HG03378 (cell line): ENCODE measurements around the gene IMMP1L.
"Not testable (repeated sequence)": the region's sequence is repeated elsewhere in the genome, so short reads cannot be mapped to it uniquely, and the experiment has no call there.

Experiments
- ATAC-seq: cut with Tn5 transposase; IDR thresholded peaks from one replicate; pipeline ENCODE4 v1.9.1; 2021; ENCODE audit warnings: mild to moderate bottlenecking, moderate library complexity; ENCODE audit not compliant: unreplicated experiment

IMMP1L gene, protein sequence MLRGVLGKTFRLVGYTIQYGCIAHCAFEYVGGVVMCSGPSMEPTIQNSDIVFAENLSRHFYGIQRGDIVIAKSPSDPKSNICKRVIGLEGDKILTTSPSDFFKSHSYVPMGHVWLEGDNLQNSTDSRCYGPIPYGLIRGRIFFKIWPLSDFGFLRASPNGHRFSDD

DNA sequence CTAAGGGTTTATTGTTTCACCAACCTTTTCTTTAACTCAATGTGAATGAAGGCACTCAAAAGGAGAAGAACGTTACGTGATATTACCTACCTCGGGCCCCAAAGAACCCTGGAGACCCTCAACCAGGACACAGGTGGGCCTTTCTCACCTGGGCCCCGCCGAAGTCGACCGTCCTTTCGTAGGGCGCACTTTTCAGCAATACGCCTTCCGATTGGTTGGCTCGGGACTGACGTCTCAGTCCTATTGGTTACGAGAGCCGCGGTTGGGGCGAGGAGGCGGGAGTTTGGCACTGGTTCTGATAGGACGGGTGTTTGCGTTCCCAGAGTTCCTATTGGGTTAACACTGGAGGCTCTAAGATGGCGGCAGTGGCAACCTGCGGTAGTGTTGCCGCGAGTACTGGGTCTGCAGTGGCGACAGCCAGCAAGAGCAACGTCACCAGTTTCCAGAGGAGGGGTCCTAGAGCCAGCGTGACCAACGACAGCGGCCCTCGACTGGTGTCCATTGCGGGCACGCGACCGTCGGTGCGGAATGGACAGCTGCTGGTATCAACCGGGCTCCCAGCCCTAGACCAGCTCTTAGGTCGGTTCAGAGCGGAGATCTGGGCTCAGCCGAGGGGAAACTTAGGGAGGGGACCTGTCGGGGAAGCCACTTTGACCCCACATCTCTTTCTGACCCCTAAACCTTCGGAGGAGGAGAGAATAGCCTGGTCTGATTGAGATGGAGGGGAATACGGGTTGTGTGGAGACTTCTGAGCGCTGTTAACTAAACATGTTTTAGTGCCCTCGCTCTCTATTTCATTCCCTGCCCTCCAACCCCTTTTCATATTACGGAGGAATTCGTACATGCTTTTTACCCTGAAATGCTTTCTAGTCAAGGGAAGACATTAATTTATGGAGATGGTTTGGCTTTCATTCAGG lies at the start of gene IMMP1L, which contains the start of gene ELP4:
Gene IMMP1L (minus strand): TSS at position 194 of the 917 bp plus-strand sequence. CDS start 46,346 bp downstream, outside the sequence.
Gene ELP4 (plus strand): TSS at position 339 of the 917 bp plus-strand sequence. CDS start 18 bp downstream, at position 357.
- peak; percentile 100 for ATAC-seq

DNA sequence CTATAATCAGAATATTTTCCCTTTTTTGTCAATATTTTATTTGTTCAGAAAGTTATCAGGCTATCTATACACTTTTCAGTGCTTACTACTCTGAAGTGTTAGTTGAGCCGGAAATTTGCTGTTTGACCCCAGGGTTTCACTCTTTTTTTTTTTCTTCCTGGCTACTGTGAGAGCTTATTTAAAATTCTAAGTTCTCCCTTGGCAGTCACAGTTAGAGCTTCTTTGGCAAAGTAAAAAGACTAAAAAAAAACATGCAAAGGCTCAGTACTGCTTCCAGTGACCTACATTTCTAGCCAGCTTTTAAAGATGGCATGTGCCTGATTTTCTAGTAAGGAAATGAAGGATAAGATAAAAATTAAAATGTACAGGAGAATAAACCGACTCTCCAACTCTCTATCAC lies 48.6 kb upstream of the IMMP1L start:
- ATAC-seq: no peak

DNA sequence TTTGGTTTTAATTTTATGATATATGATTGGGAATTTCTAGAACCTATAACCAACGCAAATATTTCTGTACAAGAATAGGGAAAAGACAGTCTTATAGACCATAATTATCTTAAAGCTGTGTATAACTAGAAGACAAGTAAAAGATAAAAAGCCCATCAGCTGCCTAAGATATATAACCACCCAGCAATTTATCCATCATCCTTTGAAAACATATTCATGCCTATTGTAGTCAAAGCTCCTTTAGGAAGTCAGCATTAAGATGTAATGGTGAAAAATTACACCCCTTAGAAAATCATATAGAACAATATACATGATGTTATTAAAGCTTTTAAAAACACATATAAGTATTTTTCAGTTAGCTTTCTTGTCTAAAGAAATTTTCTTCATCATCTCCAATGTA lies 46.5 kb upstream of the IMMP1L start:
- ATAC-seq: no peak

DNA sequence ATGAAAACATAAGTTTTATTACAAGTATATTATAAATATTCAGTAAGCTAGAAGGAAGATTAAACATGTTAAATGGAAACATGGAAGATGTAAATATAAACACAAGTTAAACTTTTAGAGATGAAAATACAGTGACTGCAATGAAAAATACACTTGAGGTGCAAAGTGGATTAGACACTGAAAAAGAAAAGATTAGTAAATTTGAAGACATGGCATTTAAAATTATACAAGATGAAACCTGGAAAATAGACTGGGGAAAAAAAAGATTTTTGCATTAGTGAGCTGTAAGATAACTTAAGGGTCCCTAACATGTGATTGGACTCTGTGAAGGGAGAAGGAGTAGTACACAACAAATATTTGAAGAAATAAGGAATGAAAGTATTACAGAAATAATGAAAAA lies 33.4 kb upstream of the IMMP1L start:
- ATAC-seq: no peak

DNA sequence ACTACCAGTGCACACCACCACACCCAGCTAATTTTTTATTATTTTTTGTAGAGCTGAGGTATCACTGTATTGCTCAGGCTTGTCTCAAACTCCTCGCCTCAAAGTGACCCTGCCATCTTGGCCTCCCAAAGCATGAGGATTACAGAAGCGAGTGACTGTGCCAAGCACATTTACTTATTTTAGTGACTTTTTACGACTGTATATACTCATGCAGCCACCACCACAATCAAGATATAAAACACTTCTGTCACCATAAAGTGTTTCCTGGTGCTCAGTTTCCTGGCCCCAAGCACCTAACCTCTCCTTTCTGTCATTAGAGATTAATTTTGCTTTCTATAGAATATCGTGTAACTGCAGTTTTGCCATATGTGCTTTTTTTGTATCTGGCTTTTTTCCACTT lies 26.1 kb upstream of the IMMP1L start:
- ATAC-seq: no peak

DNA sequence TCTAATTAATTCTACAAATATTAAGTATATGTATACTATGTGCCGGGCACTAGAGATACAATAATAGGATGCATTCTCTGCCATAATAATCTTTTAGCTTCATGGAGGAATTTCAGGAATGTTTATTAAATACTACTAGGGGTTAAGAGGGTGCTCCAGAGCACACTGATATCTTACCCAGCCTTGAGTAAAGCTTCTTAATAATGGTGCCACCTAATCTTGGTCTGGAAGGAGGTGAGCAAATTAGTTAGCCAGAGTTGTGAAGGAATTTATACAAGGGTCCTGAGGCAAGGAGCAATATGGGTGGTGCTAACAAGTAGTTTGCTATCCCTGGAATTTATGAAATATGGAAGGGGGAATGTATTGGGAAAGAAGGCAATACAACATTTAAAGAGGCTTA lies 21.9 kb upstream of the IMMP1L start:
- ATAC-seq: no peak

DNA sequence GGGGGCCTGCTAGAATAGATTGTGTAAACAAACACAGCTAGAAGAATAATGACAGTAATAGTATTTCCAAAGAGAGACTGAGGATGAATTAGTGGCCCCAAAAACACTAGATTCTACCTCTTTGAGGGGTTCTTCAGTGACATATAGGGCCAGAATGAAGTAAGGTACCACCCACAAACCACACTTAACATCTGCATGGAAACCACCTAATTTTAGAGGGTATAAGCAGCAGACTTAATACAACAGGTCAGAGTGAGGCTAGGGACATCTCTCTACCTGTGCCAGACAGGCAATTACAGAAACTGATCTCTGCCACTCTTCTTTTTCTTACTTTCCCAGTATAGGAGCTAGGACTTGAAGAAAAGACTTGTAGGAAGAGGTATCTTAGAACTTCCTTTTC lies 20.3 kb upstream of the IMMP1L start:
- ATAC-seq: peak; percentile 62

DNA sequence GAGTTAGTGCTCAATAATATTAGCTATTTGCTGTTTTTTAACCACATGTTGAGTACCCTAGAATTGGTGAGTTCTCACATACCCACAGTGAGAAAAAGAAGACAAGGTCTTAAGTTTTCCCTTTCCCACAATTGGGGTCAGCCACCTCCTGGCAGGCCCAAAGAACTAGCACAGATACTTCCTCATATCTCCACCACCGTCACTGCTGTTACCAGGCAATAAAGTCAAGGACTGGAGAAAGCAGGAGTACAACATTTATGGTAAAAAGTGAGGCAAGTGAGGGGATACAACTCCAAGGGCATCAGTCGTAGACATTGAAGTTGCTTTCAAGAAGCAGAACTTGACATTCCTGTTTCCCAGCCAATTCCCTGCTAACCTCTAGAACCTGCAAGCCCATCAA lies 19.8 kb upstream of the IMMP1L start:
- no peak for ATAC-seq

DNA sequence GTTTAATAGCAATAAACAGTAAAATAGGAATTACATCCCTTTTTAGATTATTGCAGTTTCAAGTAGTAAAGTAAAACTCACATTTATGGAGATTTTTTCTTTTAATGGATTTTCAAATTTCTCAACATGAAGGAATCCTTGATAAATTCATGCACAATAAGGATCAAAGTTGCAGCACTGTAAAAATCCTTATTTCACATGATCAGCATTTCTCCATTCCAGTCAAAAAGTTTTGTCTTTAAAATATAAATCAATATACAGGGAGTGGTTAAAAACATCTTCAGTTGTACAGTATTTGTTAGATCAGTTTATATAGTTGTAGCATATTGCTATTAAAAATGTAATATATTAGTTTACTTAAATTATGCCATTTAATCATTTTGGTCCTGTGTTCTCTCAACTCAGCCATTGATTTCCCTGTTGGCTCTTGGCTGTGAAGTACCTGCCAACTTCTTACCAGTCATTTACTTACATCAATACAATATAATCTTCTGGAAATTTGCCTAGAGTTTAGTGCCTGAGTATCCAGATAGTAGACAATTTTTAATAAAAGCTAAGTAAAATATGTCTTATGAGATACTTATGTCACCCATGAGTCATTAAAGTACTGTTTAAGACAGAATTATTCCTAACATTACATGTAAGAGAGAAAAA lies 12.2 kb upstream of the IMMP1L start:
- ATAC-seq: no peak

DNA sequence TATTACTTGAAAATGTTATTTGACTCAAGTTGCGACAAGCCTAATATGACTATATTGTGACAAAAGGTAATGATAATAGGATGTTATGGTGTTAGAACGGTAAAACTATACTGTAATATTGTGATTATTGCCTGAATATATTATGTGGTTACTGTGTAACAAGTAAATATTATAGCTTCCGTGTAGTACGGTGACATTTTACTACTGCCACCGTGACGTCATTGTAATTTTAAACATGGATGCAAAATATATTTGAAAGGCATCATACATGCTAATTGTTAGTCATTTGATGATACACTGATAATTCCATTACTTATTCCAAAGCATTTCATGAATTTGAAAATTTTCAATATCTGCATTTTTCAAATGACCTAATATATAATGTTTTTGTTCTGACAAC lies 2.7 kb upstream of the IMMP1L start:
- ATAC-seq: no peak

DNA sequence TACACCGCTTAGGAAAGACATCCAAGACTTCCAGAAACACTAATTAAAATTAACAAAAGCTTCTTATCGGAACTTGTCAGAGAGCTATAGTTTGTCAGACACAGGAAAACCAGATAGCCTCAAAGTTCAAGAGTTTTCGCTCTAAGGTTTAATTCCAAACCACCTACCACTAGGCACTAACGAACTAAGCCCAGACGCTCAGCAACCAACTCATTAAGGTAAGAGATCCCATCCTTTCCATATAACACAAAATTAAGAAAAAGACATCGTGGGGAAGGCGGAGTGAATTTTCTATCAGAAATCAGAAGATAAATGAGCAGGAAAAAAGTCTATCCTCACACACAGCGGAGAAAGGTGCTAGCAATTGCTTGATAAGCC lies 382 bp downstream of the IMMP1L start:
- peak; percentile 1 for ATAC-seq

DNA sequence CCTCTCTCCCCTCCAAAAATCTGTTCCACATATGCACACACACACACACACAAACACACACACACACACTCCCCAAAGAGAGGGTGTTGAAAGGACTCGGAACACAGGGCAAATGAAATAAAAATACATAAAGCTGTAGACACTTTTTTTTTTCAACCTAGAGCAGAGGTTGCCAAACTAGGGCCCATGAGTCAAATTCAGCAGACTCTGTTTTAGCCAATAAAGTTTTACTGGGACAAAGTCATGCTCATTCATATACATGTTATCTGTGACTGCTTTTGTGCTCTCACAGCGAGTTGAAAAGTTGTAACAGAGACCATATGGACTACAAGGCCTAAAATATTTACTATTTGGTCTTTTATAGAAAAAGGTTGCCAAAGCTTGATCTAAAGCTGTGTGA lies 8.9 kb downstream of the IMMP1L start:
- no peak for ATAC-seq

DNA sequence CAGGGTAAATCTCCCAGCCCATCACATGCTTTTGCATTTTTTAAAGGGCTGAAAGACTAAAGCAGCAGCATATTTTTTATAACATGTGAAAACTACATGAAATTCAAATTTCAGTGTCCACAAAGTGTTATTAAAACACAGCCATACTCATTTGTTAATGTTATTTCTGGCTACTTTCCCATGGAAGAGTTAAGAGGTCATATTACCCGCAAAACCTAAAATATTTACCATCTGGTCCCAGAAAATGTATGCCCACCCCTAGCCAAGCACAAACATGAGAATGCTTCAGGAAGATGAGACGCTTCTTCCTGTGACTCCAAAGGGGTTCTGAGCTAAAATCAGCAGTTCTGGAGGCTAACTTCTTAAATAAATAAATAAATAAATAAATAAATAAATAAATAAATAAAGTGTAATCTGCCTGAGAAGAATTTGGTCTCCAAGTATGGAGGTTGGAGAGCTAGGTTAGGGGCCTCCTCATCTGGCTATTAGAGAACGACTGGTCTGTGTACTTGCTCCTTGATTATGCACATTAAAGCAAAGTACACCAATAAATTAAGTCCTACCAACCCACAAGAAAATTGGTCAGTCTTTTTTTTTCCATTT lies 9.7 kb downstream of the IMMP1L start:
- no peak for ATAC-seq

DNA sequence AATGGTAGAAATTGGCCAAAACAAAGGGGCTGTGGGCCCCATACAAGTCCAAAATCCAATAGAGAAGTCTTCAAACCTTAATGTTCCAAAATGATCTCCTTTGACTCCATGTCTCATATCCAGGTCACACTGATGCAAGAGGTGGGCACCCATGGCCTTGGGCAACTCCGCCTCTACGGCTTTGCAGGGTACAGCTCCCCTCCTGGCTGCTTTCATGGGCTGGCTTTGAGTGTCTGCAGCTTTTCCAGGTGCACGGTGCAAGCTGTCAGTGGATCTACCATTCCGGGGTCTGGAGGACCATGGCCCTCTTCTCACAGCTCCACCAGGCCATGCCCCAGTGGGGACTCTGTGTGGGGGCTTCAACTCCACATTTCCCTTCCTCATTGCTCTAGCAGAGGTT lies 15.7 kb downstream of the IMMP1L start:
- not testable (repeated sequence) for ATAC-seq

DNA sequence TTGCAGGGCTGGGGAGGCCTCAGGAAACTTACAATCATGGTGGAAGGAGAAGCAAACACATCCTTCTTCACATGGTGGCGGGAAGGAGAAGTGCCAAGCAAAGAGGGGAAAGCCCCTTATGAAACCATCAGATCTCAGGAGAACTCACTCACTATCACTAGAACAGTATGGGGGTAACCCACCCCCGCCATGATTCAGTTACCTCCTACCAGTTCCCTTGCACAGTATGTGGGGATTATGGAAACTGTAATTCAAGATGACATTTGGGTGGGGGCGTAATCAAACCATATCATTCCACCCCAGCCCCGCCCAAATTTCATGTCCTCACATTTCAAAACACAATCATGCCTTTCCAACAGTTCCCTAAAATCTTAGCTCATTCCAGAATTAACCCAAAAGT lies 16.2 kb downstream of the IMMP1L start:
- no peak for ATAC-seq

DNA sequence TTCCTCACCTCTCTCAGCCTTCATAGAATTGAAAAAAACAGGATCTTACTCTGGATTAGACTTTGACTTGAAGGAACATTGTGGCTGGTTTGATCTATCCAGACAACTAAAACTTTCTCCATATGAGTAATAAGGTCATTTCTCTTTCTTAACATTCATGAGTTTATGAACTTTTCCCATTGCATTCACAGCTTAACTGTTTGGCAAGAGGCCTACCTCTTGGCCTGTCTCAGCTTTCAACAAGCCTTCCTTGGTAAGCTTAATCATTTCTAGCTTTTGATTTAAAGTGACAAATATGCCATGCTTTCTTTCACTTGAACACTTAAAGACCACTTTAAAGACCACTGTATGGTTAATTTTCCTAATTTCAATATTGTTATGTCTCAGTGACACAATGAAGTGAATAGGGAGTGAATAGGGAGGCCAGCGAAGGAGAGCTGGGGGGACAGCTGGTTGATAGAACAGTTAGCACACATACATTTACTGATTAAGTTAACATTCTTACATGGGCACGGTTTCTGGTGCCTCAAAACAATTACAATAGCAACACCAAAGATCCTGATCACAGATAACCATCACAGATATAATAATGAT lies 17.0 kb downstream of the IMMP1L start:
- no peak for ATAC-seq

DNA sequence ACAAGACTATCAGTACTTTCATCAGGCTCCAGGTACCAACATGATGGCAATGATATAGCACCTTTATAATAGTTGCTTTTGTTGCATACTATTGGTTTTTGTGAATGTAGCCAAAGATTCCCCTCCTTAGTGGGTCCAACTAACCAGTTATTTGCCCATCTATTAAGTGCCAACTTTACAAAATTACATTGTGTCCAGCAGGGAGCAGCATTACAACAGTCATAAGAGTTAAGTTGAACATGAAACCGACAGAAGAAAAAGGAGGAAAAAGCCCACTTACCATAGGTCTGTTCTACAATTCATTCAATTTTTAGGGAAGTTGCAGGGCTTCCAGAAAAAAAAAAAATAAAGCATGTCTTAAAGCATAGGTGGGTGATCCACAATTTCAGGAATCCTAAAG lies 21.6 kb downstream of the IMMP1L start:
- ATAC-seq: no peak

DNA sequence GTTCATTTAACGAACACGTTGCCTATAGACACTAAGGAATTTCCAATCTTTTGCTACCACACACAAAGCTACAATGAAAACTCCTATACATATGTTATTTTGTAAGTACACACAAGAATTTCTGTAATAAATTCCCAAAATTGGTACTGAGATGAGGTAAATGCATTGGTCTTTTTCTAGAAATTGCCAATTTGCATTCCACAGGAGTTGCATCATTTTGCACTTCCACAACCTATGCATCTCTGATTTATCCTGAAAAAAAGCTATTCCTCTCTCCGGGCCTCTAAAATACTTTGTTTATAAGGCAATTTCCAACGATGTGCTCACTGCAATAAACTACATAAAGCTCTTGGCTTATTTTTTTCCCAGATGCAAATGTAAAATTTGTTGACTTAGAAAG lies 24.9 kb downstream of the IMMP1L start:
- ATAC-seq: no peak

DNA sequence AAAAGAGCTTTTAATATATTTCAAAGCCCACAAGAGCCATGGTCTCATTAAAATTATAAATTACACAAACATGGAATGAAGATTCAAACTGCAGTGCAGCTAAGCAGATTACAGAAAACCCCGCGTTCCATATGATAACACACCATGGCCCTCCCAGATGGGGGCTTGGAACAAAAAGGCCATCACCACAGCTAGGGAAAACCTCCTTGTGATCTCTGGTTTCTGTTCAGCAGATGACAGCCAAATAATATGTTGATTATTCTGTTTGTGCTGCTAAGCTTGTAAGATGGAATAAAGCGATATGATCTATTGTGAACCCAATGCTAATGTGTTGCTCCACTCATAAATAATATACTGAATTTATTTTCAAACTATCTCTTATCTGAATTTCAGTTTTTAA lies 28.5 kb downstream of the IMMP1L start:
- ATAC-seq: no peak

DNA sequence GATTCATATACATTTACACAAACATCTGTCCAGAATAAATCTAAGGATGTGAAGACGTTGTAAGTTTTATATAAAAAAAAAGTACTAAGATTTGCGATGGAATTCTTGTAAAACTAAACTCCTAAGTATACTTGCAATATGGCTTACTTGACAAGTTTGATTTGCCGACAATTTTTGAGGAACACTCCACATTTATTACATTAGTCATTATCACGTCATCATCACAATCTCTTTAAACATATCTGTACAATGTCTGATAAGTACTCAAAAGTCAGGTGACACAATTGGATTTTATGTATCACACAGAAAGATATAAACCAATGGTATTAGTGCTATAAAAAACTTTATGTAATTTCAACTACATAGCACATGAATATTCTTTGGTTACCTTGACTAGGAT lies 30.4 kb downstream of the IMMP1L start:
- ATAC-seq: no peak

DNA sequence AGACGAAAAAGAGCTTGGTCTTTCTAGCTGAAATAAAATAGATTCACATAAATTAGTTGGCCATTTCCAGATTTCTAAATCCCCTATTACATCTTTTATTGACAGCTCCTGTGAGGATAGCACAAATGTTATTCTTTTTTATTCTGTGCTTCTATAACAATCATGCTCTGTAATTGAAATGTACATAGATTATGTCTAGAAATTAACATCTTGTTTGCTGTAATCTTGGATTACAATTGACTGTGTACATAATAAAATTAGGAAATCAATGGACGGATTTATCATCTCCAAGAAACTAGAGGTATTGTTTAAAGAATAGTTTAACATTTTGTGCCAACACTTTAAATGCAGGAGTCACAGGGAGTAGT lies 31.2 kb downstream of the IMMP1L start:
- ATAC-seq: no peak
